ENCODE measurements around the gene UTP15.

The UTP15 gene

DNA sequence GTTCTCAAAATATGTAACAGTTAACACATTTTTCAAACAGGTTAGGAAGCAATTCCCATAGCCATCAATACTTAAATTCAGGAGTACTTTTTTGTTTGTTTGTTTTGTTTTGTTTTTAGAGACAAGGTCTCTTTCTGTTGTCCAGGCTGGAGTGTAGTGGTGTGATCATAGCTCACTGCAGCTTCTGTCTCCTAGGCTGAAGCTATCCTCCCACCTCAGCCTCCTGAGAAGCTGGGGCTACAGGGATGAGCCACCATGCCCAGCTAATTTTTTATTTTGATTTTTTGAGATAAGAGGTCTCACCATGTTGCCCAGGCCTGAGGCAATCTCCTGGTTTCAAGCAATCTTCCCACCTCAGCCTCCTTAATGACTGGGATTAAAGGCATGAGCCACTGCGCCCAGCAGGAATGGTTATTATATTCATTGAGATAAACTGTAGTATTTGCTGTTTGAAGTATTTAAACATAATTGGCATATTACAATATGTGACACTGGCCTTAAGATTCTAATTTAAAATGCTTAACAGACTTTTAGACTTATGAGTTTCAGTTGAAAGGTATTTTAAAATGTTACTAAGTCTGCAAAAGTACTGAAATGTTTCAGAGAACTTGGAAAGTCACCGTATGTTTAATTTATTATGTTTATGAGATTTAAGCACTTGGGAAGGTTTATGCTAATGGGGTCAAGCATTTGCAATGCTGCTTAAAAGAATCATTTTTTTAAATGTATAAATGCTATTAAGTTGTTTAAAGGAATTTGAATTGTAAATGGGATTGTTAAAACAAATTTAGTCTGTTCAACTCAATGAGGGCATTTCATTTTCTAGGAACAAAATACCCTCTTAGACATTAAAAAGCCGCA is 17.0 kb downstream of the UTP15 start:
- DNase-seq = no peak

GRCh38 chr5:73587923-73588322 is 22.4 kb downstream of the UTP15 start:
- DNase-seq = no peak

DNA sequence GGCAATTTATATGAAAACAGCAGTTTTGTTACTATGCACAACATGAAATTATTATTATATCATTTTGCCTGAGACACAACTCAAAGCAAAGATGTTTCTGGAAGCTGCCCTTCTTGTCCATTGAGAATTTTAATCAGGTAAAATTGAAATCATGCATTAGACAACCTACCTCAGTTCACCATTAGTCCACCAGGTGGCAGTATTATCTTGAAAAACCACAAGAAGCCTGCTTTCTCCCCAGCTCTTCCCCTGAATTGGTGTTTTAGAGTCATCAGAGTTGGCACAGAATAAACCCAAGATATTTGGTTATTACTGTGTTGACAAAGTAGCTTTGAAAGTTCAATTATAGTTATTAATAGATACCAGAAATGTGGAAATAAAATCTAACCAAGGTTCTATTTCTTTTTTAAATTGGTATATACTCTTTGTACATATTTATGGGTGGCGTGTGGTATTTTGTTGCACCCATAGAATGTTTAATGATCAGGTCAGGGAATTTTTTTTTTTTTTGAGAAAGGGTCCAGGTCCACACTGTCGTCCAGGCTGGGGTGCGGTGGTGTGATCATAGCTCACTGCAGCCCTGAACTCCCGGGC is 25.7 kb downstream of the UTP15 start:
- no peak for DNase-seq

GRCh38 chr5:73591698-73592501 is 26.4 kb downstream of the UTP15 start:
- DNase-seq = no peak

DNA sequence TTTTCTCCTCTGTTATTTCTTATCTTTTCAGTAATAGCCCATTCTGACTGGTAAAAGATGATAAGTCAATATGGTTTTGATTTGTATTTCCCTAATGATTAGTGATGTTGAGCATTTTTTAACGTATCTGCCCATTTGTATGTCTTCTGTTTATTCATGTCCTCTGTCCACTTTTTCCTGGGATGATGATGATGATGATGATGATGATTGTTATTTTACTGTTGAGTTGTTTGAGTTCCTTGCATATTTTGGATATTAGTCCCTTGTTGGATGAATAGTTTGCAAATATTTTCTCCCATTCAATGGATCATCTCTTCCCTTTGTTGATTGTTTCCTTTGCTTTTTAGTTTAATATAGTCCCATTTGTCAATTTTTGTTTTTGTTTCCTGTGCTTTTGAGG is 27.0 kb downstream of the UTP15 start:
- no peak for DNase-seq

DNA sequence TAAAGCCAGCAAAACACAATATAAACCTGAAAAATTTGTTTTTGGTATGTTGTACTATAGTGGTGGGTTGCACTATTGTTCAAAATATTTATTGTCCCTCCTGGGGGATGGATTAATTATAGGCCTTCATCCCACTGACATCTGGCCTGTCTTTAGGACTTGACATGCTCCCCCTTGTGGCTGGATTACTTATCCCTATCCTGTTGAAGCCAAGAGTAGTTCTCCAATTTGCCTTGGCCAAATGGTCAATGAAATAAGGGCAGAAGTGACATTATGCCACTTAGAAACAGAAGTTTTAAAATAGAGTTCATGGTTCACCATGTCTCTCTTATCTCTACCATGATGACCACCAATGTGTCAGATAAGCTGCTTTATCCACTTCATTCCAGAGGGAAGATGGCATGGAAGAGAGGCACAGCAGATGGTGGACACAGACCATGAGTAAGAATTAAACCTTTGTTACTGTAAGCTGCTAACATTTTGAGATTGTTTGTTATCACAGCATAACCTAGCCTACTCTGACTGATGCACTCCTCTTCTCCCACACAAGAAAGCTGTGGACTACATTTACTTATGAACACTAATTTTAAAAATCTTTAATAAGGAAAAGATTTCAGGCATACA is 31.3 kb downstream of the UTP15 start:
- no peak for DNase-seq

DNA sequence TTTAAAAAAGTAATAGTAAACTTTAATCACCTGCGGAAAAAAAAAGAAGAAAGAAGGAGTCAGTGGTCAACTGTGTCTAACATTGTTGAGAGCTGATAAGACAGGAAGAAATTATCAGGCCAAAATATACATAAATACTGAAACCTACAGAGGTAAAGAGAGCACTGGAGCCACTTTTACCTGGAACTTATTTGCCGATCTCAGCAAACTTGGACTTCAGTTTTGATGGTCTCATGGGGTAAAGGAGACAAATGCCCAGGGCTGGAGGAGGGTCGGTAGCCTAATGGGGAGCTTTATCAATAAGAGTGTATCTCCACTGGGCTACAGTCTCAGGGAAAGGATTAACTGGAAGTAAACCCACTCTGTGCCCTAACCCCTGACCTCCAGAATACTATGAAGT is 33.8 kb downstream of the UTP15 start:
- DNase-seq = no peak

- no peak for DNase-seq
Measured at GRCh38 chr5:73603998-73604397, 38.5 kb downstream of the UTP15 start.

DNA sequence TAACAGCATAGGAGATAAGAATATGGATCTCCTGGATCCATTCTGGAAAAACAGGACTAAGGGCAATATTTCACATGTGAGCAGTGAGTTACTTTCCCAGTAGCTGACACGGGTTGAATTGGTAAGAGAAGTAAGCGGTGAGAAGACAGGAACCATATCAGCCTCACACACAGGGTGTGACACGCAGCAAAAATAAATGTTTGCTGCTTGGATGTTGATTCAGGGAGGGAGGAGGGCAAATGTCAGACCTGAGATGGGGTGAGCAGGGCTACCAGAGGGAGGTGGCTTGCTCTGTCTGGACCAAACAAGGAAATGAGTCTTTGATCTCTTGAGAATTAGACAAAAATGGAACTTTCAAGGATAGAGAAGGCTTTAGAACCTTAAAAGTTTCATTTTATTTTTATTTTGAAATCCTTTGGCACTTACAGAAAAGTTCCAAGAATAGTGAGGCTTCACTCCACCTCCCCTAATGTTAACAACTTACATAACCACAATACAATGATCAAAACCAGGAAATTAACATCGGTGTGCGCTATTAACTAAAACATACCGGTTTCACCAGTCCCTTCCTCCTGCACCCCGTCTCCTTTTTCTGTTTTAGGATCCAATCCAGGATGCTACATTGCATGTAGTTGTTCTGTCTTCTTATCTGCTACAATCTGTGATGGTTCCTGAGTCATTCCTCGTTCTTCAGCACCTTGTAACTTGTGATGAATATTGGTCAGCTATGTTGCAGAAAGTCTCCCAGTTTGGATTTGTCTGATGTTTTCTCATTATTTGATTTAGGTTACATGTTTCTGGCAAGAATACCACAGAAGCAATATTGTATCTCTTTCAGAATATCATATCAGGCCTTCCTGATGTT is 39.9 kb downstream of the UTP15 start:
- no peak for DNase-seq

- no peak for DNase-seq
Measured at GRCh38 chr5:73606206-73606753, 40.7 kb downstream of the UTP15 start.

GRCh38 chr5:73607228-73607627 is 41.7 kb downstream of the UTP15 start:
- DNase-seq = no peak

DNA sequence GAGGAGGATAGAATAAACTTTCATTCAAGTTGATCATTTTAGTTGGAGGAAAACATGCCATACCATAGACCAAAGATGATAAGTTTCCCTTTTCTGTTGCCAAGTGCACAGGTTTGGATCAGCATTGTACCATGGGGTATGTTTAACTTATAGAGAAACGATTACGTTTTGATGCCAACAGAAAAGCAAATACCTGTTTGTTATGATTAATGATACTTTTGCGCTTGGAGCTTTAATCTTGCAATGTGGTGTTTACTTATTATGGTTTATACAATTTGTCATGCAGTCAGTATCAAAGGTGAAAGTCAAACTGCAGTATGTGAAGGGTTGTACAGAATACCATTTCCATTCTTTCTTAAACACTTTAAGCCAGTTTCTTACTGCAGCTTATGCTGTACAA is 47.3 kb downstream of the UTP15 start:
- DNase-seq = no peak

GRCh38 chr5:73615085-73615484 is 49.5 kb downstream of the UTP15 start:
- no peak for DNase-seq

DNA sequence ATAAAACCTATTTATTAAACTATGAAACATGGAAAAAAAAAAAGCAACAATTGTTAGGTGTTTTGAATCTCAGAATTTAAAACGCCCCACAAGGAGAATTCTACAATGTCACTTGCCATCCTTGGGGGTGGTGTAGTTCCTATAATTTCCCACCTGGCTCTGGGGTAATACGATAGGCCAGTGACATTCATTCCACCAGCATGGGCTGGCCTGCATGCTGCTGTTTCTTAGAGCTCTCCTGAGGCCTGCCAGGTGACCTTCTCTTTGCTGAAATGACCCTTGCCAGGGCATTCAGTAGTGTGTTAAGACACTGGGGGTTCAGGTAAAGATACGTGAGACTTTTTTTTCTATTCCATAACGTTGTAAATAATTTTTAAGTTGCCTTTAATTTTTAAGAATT is 50.4 kb downstream of the UTP15 start:
- no peak for DNase-seq

- no peak for DNase-seq
Measured at GRCh38 chr5:73617510-73618279, 52.2 kb downstream of the UTP15 start.

DNA sequence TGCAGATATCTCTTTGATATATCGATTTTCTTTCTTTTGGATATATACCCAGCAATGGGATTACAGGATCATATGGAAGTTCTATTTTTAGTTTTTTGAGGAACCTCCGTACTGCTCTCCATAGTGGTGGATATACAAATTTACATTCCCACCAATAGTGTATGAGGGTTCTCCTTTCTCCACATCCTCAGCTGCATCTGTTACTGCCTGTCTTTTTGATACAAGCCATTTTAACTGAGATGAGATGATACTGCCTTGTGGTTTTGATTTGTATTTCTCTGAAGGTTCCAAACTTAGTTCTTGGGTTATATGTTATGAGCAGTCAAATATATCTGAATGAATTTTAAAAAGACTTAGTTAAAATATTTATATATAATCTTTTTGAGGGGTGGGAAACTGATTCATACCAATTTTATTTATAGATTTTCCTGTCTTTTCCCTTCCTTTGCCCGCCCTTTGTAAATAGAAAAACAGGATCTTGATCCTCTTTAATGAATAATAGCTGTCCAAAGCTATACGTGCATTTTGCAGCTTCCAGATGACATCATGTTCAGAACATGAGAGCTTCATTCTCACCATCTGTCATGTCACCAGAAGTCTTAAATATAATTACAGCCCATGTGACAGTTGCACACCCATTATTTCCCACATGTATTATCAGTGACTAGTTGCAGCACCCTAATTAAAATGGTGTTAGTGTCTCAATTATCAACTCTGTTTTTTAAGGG is 54.2 kb downstream of the UTP15 start:
- no peak for DNase-seq

DNA sequence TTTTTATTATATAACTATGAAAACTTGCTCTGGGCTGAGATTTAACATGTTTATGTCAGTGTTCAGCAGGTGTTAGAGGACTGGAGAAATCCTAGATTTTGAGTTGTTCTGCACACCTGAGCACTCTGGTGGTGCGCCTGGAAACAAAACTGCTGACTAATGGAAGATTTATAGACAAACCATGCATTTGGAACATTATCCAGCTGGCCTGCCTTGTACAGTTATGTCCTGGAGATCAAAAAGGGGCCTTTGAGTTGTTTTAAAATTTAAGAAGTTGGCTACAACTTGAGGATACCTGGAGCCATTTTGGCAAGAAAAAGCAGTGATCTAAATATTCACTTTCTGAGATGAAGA is 54.8 kb downstream of the UTP15 start:
- DNase-seq = no peak

GRCh38 chr5:73623060-73623459 is 57.5 kb downstream of the UTP15 start:
- no peak for DNase-seq

DNA sequence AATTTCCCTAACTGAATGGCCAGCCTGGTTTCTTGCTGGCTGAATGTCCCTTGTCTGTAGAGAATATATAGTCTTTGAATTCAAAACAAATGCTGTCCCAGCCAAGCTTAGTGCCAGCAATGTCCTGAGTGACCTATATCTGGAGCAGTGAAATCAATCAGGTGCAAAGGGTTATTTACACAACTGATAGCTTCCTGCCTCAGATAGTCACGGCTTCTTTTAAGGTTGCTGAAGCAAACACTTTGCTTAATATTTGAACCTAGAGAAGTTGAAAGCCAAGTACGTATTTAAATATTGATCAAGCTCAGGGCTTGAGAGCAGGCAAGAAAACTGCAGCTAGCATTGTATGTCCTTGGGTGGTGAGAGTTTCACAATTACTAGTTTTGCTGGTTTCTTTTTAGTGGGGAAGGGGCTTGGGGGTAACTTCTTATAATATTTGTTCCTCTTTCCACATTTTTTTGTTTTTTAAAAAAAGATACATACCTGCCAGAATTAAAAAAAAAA is 58.4 kb downstream of the UTP15 start:
- DNase-seq = no peak

- DNase-seq = no peak
Measured at GRCh38 chr5:73624888-73625287, 59.3 kb downstream of the UTP15 start.

Data from DMS79 (cell line).